Panc1 (cell line): ENCODE measurements around the gene E2F3. TPM values are rescaled to one million over a fixed set of nuclear protein-coding genes. Genes with fewer than 3 reads are reported as not detected.

ENCODE experiments used
- ATAC-seq: fragments of 200-7000 bp; cut with Tn5 transposase; 2 replicates; pipeline ENCODE4 v1.9.1; 2020; ENCODE audit warnings: mild to moderate bottlenecking, moderate library complexity
- BruUV-seq: library from RNA; stranded (reverse); fragments of 400-500 nt; replicated peaks from 2 replicates; lab custom pipeline; 2021; lab: Mats Ljungman, UMichigan
- CTCF ChIA-PET: fragments of 300-600 bp; sonication (Branson Sonifier 250); formaldehyde crosslinking; loops from one replicate; lab custom pipeline; 2022; ENCODE audit warnings: antibody characterized with exemption; lab: Charles Lee
- POLR2A ChIA-PET: fragments of 300-600 bp; sonication (Branson Sonifier 250); formaldehyde crosslinking; loops from one replicate; lab custom pipeline; 2022; ENCODE audit warnings: antibody characterized with exemption; lab: Charles Lee
- DNase-seq: peaks from one replicate; pipeline ENCODE4 v3.0.0-alpha.2; 2010; ENCODE audit warnings: low read depth, low spot score
- H3K27ac ChIP-seq: 2 replicates; pipeline ENCODE4 v1.5.1; 2011; ENCODE audit warnings: mild to moderate bottlenecking, low read length, inconsistent platforms
- H3K27me3 ChIP-seq: fragments of 200-500 bp; sonication (Bioruptor generic); 2 replicates; pipeline ENCODE4 v1.6.0; 2014; ENCODE audit warnings: low read length, inconsistent platforms; ENCODE audit not compliant: control insufficient read depth, insufficient read depth
- H3K36me3 ChIP-seq: fragments of 200-500 bp; sonication (Bioruptor generic); 2 replicates; pipeline ENCODE4 v1.5.1; 2014; ENCODE audit warnings: inconsistent platforms, mild to moderate bottlenecking, low read length, moderate library complexity; ENCODE audit not compliant: control insufficient read depth, insufficient read depth
- H3K4me1 ChIP-seq: 2 replicates; pipeline ENCODE4 v1.5.1; 2011; ENCODE audit warnings: inconsistent platforms, mild to moderate bottlenecking, low read length, moderate library complexity; ENCODE audit not compliant: control insufficient read depth, insufficient read depth
- H3K4me3 ChIP-seq, 2 experiments: 2 replicates each; pipeline ENCODE4 v1.5.1; 2011 to 2012; ENCODE audit warnings: low read depth in 2 of 2, low read length in 2 of 2, mild to moderate bottlenecking in 2 of 2, inconsistent platforms in 1 of 2, moderate library complexity in 1 of 2
- H3K9me3 ChIP-seq: fragments of 200-500 bp; sonication (Bioruptor generic); 2 replicates; pipeline ENCODE4 v1.5.1; 2014; ENCODE audit warnings: low read depth, mild to moderate bottlenecking, inconsistent platforms, low read length, moderate library complexity; ENCODE audit not compliant: control insufficient read depth, insufficient read depth
- POLR2AphosphoS5 ChIP-seq: IDR thresholded peaks from 2 replicates; pipeline ENCODE4 v1.6.1; 2012; ENCODE audit warnings: mild to moderate bottlenecking, low read depth, low read length, moderate library complexity
- SIN3A ChIP-seq: IDR thresholded peaks from 2 replicates; pipeline ENCODE4 v1.6.1; 2012; ENCODE audit warnings: low read depth, mild to moderate bottlenecking, low read length, moderate library complexity, borderline replicate concordance; ENCODE audit not compliant: insufficient read depth
- TCF7L2 ChIP-seq: IDR thresholded peaks from 2 replicates; pipeline ENCODE4 v1.6.1; 2011; ENCODE audit warnings: mild to moderate bottlenecking, low read depth, low read length, inconsistent platforms
- in situ Hi-C: cut with HindIII; loops from 2 replicates; pipeline ENCODE4 v1.10.0; 2016; ENCODE audit warnings: low sequenced_read_pairs, low pct_unique_long_range_greater_than_20kb
- intact Hi-C: fragments of 100-400 bp; cut with micrococcal nuclease; formaldehyde crosslinking; loops from one replicate; pipeline ENCODE4 v1.10.0; 2022; ENCODE audit not compliant: unreplicated experiment
- total RNA-seq: library from RNA; stranded (reverse); gene quantifications from one replicate; pipeline ENCODE4 v1.2.1, GENCODE V29; 2021; ENCODE audit not compliant: unreplicated experiment
- TF ChIP-seq, protein P1 (sequence below): fragments of 450-650 bp; IDR thresholded peaks from 2 replicates; pipeline ENCODE4 v1.5.1; 2017; ENCODE audit warnings: mild to moderate bottlenecking
- TF ChIP-seq, protein P2 (sequence below), 2 experiments: IDR thresholded peaks; 2 replicates each; pipeline ENCODE4 v1.6.1; 2011 to 2012; ENCODE audit warnings: low read depth in 2 of 2, control low read depth in 1 of 2, low read length in 1 of 2, mild to moderate bottlenecking in 1 of 2, moderate library complexity in 1 of 2; ENCODE audit not compliant: insufficient read depth in 1 of 2

E2F3 gene
- total RNA-seq, 1 experiment from 2014 or later = 31.0 TPM

DNA sequence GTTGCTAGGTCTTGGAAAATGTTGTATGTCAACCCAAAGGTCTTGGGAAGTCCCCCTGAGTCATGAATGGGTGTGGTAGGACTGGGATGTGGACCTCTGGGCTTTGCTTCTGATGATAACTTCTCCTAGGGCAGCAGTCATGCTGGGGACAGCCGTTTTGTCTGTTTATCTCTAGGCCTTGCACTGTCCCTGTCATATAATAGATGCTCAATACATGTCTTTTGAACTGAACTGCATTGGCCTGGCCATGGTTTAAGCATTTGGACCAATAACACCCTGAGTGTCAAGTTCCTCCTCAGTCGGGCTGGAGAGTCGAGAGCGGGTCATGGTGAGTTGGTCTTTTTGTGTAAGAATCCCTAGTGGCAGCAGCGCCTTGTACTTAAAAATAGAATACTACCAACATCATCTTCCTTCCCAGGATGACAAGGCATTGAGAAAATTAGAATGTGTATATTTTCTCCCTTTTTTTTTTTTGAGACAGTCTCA, 43.1 kb downstream of the E2F3 start:
- CTCF ChIA-PET = no interaction called here

DNA sequence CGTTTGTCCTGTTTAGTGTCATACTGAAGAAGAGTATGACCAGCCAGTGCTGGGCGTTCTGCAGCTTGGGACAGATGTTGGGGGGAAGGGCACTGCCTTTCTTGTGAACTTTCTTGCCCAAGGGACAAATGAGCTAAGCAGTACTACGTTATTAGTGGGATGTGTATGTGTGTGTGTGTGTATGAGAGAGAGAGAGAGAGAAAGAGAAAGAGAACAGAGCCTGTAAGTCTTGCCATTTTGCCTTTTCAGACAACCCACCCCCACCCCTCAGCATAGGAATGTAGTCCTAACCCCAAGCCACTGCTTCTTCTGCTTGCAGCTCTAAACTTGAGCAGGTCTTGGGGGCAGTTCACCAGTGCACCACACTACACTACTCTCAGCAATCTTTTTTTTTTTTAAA, 45.5 kb downstream of the E2F3 start:
- ATAC-seq (no peak), DNase-seq (no peak)
- Histone ChIP-seq H3K36me3 (no peaks in the 10 kb centered on the region), H3K27ac (no peak overlapping the region), H3K27me3 (no peaks in the 10 kb centered on the region), H3K4me3 (no peak overlapping the region), H3K9me3 (no peaks in the 10 kb centered on the region), H3K4me1 (0 out of 2 replicates have a peak, but pooled peaks cover 4% of the 10 kb centered on the region)
- in situ Hi-C loops (no loop called here), intact Hi-C loops (no loop called here)
- ChIA-PET CTCF (no interaction called here), POLR2A (no interaction called here)
- no peak for TF ChIP-seq SIN3A
- TF ChIP-seq POLR2AphosphoS5 = no peak
- TF ChIP-seq TCF7L2 = no peak
- TF ChIP-seq, protein P1, sequence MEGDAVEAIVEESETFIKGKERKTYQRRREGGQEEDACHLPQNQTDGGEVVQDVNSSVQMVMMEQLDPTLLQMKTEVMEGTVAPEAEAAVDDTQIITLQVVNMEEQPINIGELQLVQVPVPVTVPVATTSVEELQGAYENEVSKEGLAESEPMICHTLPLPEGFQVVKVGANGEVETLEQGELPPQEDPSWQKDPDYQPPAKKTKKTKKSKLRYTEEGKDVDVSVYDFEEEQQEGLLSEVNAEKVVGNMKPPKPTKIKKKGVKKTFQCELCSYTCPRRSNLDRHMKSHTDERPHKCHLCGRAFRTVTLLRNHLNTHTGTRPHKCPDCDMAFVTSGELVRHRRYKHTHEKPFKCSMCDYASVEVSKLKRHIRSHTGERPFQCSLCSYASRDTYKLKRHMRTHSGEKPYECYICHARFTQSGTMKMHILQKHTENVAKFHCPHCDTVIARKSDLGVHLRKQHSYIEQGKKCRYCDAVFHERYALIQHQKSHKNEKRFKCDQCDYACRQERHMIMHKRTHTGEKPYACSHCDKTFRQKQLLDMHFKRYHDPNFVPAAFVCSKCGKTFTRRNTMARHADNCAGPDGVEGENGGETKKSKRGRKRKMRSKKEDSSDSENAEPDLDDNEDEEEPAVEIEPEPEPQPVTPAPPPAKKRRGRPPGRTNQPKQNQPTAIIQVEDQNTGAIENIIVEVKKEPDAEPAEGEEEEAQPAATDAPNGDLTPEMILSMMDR = no peak
- TF ChIP-seq, protein P2, sequence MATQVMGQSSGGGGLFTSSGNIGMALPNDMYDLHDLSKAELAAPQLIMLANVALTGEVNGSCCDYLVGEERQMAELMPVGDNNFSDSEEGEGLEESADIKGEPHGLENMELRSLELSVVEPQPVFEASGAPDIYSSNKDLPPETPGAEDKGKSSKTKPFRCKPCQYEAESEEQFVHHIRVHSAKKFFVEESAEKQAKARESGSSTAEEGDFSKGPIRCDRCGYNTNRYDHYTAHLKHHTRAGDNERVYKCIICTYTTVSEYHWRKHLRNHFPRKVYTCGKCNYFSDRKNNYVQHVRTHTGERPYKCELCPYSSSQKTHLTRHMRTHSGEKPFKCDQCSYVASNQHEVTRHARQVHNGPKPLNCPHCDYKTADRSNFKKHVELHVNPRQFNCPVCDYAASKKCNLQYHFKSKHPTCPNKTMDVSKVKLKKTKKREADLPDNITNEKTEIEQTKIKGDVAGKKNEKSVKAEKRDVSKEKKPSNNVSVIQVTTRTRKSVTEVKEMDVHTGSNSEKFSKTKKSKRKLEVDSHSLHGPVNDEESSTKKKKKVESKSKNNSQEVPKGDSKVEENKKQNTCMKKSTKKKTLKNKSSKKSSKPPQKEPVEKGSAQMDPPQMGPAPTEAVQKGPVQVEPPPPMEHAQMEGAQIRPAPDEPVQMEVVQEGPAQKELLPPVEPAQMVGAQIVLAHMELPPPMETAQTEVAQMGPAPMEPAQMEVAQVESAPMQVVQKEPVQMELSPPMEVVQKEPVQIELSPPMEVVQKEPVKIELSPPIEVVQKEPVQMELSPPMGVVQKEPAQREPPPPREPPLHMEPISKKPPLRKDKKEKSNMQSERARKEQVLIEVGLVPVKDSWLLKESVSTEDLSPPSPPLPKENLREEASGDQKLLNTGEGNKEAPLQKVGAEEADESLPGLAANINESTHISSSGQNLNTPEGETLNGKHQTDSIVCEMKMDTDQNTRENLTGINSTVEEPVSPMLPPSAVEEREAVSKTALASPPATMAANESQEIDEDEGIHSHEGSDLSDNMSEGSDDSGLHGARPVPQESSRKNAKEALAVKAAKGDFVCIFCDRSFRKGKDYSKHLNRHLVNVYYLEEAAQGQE (IDR thresholded peaks at IDR 0.05; ENCODE audit: insufficient read depth in 1 of 2, low read depth in 2 of 2, low read length in 1 of 2) = no peak
- no TSS peak for BruUV-seq

More for the DNA sequence above, 43.1 kb downstream of the E2F3 start:
- Histone ChIP-seq H3K36me3 (no peaks in the 10 kb centered on the region), H3K9me3 (no peaks in the 10 kb centered on the region), H3K4me3 (no peak overlapping the region), H3K4me1 (0 out of 2 replicates have a peak, but pooled peaks cover 4% of the 10 kb centered on the region), H3K27me3 (no peaks in the 10 kb centered on the region), H3K27ac (no peak overlapping the region)
- POLR2A ChIA-PET = no interaction called here
- in situ Hi-C loops (no loop called here), intact Hi-C loops (no loop called here)
- TF ChIP-seq SIN3A (no peak), POLR2AphosphoS5 (no peak), TCF7L2 (no peak)
- TF ChIP-seq, protein P1 = no peak
- TF ChIP-seq, protein P2 (IDR thresholded peaks at IDR 0.05; ENCODE audit: insufficient read depth in 1 of 2, low read depth in 2 of 2, low read length in 1 of 2) = no peak
- DNase-seq (no peak), ATAC-seq (no peak)
- no TSS peak for BruUV-seq
